Esophagus (tissue), 2 donors: ENCODE measurements around the gene GGTLC3. TPM values are rescaled to one million over a fixed set of nuclear protein-coding genes. Genes with fewer than 3 reads are reported as not detected.
"Not testable (repeated sequence)": the region's sequence is repeated elsewhere in the genome, so short reads cannot be mapped to it uniquely, and the experiment has no call there.

ENCODE experiments used
- H3K27ac ChIP-seq, 2 donors: one replicate each; pipeline ENCODE4 v1.5.1; 2013; ENCODE audit warnings: low read depth in 2 of 2, mild to moderate bottlenecking in 2 of 2, inconsistent platforms in 1 of 2, low read length in 1 of 2, moderate library complexity in 1 of 2
- H3K27me3 ChIP-seq, 2 donors: one replicate each; pipeline ENCODE4 v1.6.1; 2013; ENCODE audit warnings: low read length in 2 of 2, control low read depth in 1 of 2, mild to moderate bottlenecking in 1 of 2; ENCODE audit not compliant: insufficient read depth in 2 of 2, control insufficient read depth in 1 of 2
- H3K36me3 ChIP-seq, 2 donors: one replicate each; pipeline ENCODE4 v1.6.1; 2013; ENCODE audit warnings: low read length in 1 of 2; ENCODE audit not compliant: control insufficient read depth in 2 of 2, insufficient read depth in 2 of 2
- H3K4me1 ChIP-seq, 2 donors: one replicate each; pipeline ENCODE4 v1.6.1; 2013; ENCODE audit warnings: low read length in 1 of 2; ENCODE audit not compliant: control insufficient read depth in 2 of 2, insufficient read depth in 2 of 2
- H3K4me3 ChIP-seq, 2 donors: one replicate each; pipeline ENCODE4 v1.5.1; 2013; ENCODE audit warnings: low read length in 2 of 2, mild to moderate bottlenecking in 2 of 2, low read depth in 1 of 2, moderate library complexity in 1 of 2
- H3K9me3 ChIP-seq, 2 donors: one replicate each; pipeline ENCODE4 v1.6.1; 2013; ENCODE audit warnings: mild to moderate bottlenecking in 2 of 2, low read depth in 1 of 2, low read length in 1 of 2, moderate library complexity in 1 of 2; ENCODE audit not compliant: control insufficient read depth in 2 of 2, insufficient read depth in 1 of 2
- WGBS, 2 donors: extraction: QIAGEN DNeasy Blood & Tissue Kit; methylation state at CpG; one replicate each; pipeline ENCODE4 v1.1.7; 2013; 5-methylcytosine and 5-hydroxymethylcytosine counted together
- polyA plus RNA-seq, 2 donors: library from polyadenylated mRNA; stranded (reverse); fragments of 200-250 nt; gene quantifications; one replicate each; pipeline ENCODE4 v1.2.3, GENCODE V29; 2013
- donor health status: healthy with polysubstance abuse.
- donor health status: Bipolar disorder and iron deficiency.

Gene GGTLC3
- polyA plus RNA-seq, 2 donors, result not detected

DNA sequence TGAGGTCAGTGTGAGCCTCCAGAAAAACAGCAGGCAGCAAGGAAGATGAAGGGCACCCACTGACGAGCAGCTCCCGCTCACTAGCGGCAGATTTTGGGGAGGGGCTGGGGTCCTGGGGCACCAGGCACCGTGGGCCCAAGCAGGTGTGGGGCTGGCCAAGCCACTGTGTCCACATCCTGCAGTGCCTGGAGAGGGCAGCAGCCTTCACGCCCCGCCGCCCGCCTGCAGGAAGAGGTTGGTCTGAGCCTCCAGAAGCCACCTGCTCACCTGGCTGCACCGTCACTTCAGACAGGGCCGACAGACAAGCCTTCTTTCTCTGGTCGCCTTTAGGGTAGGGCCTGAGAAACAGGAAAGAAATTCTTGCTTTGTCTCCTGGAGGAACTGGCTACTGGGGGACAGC, 25.4 kb upstream of the GGTLC3 start:
- H3K27ac ChIP-seq, H3K27me3 ChIP-seq, H3K4me1 ChIP-seq, H3K36me3 ChIP-seq, H3K9me3 ChIP-seq, H3K4me3 ChIP-seq: not testable (repeated sequence)
- WGBS, 2 donors, result no CpG with 5 or more reads among the region's 11 CpGs

GRCh38 chr22:18539994-18540393, 22.0 kb upstream of the GGTLC3 start:
- H3K27me3 ChIP-seq, H3K9me3 ChIP-seq, H3K4me1 ChIP-seq, H3K4me3 ChIP-seq, H3K27ac ChIP-seq, H3K36me3 ChIP-seq: not testable (repeated sequence)
- 76 to 79% methylated on average over 4 to 5 of the region's 6 CpGs for WGBS, 2 donors

DNA sequence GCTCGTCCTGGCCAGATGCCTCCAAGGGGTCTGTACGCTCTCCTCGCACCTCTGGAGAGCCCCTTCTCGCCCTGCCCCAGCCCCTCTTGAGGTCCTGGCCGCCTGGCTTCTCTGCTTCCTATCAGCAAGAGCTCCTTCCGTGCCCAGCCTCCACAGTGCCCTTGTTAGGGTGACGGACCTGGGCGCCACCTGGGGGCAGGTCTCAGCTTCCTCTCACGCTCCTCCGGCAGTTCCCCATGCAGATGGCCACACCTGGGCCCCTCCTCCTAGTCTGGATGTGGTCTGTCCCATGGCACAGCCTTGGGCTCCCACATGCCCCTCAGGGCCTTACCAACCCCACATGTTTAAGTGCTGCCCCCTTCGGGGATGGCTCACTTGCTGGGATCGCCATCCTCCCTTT, 16.4 kb upstream of the GGTLC3 start:
- H3K4me3 ChIP-seq, H3K9me3 ChIP-seq, H3K36me3 ChIP-seq, H3K27me3 ChIP-seq, H3K4me1 ChIP-seq, H3K27ac ChIP-seq: not testable (repeated sequence)
- 94% methylated on average over 2 of the region's 12 CpGs; no CpG with 5 or more reads in 1 of the 2 donors for WGBS, 2 donors

DNA sequence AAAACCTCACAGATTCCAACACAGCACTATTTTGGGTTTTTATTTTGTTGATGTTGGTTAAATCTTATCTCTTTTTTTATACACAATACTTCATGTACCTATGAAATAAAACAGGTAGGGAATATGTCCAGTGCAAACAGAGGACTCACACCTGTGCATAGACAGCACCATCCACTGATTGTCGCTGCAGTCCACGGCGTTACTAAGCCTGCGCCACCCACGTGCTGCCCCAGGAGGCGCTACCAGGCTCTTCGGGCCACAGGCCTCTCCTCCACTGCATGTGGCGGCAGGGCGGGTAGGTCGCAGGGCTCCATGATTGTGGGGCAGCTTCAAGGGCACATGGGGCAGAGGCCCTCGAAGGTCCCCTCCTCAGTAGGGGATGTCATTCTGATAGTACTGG, 15.7 kb upstream of the GGTLC3 start:
- H3K4me1 ChIP-seq, H3K4me3 ChIP-seq, H3K36me3 ChIP-seq, H3K27ac ChIP-seq, H3K9me3 ChIP-seq, H3K27me3 ChIP-seq: not testable (repeated sequence)
- WGBS, 2 donors, result no CpG with 5 or more reads among the region's 11 CpGs

DNA sequence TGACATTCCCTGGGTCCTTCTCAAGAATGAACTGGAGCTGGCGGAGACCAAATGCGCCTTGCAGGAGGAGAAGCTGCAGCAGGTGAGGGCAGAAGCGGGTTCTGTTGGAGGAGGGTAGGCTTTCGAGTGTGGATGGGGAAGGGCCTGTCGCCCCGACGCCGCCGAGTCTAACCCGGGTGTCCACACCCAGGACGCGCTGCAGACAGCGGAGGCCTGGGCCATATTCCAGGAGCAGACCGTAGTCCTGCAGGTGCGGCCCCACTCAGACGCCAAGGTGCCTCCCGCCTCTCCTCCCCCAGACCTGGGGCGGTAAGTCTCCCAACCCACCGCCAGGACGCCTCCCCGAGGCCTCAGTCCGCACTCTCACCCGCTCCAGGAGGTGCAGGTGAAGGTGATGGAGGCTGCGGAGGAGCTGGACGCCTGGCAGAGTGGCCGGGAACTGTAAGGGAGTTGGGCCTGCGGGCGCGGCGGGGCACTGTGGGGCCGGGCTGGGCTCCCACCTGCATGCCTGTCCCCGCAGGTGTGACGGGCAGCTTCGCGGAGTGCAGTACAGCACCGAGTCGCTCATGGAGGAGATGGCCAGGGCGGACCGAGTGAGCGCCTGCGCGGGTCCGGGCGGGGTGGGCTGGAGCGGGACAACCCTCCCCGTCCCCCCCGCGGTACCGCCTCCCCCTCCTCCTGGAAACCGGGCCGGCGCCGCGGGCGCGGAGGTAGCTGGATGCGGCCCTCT, 11.6 kb upstream of the GGTLC3 start:
- H3K27ac ChIP-seq, H3K27me3 ChIP-seq: not testable (repeated sequence)

GRCh38 chr22:18528597-18529415, 10.8 kb upstream of the GGTLC3 start:
- not testable (repeated sequence) for H3K4me3 ChIP-seq, H3K27me3 ChIP-seq, H3K36me3 ChIP-seq, H3K27ac ChIP-seq, H3K4me1 ChIP-seq, H3K9me3 ChIP-seq
- WGBS, 2 donors, result 1 to 2% methylated on average over 23 to 25 of the region's 66 CpGs

More for the DNA sequence above, 11.6 kb upstream of the GGTLC3 start:
- H3K4me3 ChIP-seq, H3K4me1 ChIP-seq, H3K9me3 ChIP-seq, H3K36me3 ChIP-seq: not testable (repeated sequence)
- WGBS, 2 donors, result 7% methylated on average over 11 of the region's 57 CpGs; no CpG with 5 or more reads in 1 of the 2 donors

DNA sequence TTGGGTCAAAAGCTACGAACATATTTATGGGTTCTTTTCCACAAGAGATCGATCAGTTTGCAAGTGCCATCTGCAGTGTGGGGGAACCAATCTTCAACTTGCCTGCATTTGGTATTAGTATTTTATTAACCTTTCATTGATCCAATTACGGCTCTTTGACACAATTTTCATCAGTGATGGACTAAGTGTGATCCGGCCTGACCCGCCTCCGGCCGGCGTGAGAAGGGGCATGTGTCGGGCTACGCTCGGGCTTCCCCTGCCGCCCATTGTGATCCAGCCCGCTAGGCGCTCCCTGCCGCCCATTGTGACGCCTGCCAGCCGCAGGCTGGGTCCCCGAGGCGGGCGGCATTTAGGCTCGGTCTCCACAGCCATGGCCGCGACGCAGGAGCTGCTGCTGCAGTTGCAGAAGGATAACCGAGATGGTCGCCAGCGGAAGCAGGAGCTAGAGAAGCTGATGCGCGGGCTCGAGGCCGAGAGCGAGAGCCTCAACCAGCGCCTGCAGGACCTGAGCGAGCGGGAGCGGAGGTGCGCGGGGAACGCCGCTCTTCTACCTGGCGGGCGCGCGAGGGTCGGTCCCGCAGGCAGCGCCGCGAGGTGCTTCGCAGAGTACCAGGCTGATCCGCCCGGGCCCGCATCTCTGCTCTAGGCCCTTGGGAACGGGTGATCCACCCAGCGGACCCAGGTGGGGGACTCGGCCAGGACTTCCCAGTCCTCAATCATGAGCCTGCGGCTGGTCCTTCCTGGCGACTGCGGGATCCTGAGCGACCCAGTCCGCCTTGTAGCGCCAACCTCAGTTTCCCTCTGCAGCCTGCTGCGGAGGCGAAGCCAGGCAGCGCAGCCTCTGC, 10.0 kb upstream of the GGTLC3 start, which contains the start of gene TMEM191B:
TSS of gene TMEM191B (plus strand) at position 51 of the 845 bp plus-strand sequence. CDS start at position 230, 179 bp downstream.
- H3K4me1 ChIP-seq, H3K36me3 ChIP-seq, H3K9me3 ChIP-seq, H3K27ac ChIP-seq, H3K4me3 ChIP-seq, H3K27me3 ChIP-seq: not testable (repeated sequence)
- no CpG with 5 or more reads among the region's 65 CpGs for WGBS, 2 donors

DNA sequence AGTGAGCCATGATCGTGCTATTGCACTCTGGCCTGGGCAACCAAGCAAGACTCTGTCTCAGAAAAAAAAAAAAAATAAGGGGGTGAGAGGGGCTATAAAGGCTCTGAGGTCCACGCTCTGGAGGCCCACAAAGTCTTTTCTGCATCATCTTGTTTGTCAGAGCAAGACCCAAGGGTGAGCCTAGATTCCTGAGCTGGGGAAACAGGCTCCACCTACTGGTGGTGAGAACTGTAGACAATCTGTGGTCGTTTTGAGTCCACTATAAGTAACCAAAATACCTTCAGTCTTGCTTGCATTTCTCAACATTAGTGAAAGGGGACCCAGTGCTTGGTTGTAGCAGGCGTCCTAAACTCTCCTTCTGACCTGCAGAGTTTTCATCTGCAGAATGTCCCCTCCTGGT, 5.4 kb upstream of the GGTLC3 start:
- H3K27me3 ChIP-seq, H3K9me3 ChIP-seq, H3K4me3 ChIP-seq, H3K36me3 ChIP-seq, H3K27ac ChIP-seq, H3K4me1 ChIP-seq: not testable (repeated sequence)
- WGBS, 2 donors, result no CpG with 5 or more reads among the region's 4 CpGs

GRCh38 chr22:18522762-18523161, 4.8 kb upstream of the GGTLC3 start:
- not testable (repeated sequence) for H3K36me3 ChIP-seq, H3K27me3 ChIP-seq, H3K9me3 ChIP-seq, H3K4me1 ChIP-seq, H3K4me3 ChIP-seq, H3K27ac ChIP-seq
- WGBS, 2 donors, result no CpG with 5 or more reads among the region's 6 CpGs
